ENCODE measurements around the gene ATP2B1.

Gene ATP2B1

DNA sequence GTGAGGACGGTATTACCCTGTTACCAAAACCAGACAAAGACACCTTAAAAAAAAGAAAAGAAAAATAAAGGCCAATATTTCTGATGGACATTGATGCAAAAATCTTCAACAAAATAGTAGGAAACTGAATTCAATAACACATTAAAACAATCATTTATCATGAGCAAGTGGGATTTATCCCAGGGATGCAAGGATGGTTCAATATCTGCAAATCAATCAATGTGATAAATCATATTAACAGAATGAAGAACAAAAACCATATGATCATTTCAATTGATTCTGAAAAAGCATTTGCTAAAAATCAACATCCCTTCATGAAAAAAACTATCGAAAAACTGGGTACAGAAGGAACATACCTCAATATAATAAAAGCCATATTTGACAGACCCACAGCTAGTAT is 32.3 kb upstream of the ATP2B1 start:
- H3K36me3 ChIP-seq (ENCODE audit: control insufficient read depth, insufficient read depth, low read length): no peaks in the 10 kb centered on the region
- H3K4me3 ChIP-seq (ENCODE audit: low read length): no peak overlapping the region
- H3K27me3 ChIP-seq (ENCODE audit: control insufficient read depth, insufficient read depth, low read length): no peaks in the 10 kb centered on the region
- H3K27ac ChIP-seq (ENCODE audit: low read length): no peak overlapping the region
- H3K4me1 ChIP-seq (ENCODE audit: control insufficient read depth, insufficient read depth, low read length): no peaks in the 10 kb centered on the region
- no peak for DNase-seq (ENCODE audit: low read depth, low spot score)
- no CpG with 5 or more reads among the region's 2 CpGs for WGBS (ENCODE audit: insufficient coverage, insufficient read length)
- H3K9me3 ChIP-seq (ENCODE audit: control insufficient read depth, insufficient read depth, low read length): no peaks in the 10 kb centered on the region

DNA sequence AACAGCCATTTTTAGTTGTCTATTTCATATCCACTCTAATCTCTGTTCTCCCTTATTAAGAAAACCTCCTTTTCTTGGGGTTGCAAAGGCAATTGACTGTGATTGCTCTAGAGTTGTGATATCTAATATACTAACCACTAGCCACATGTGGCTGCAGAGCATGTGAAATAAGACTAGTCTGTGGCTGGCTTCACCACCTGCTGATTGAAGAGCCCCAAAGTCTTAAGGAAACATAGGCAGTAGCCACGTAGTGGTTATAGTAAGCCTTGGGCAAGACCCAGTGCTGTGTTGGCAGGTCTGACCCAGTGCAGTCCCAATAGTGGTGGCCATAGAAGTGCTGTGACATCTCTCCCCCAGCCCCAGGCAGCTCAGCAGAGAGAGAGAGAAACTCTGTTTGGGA is 28.4 kb upstream of the ATP2B1 start:
- no peak for DNase-seq (ENCODE audit: low read depth, low spot score)
- H3K27ac ChIP-seq (ENCODE audit: low read length): no peak overlapping the region
- H3K36me3 ChIP-seq (ENCODE audit: control insufficient read depth, insufficient read depth, low read length): no peaks in the 10 kb centered on the region
- no peaks in the 10 kb centered on the region for H3K9me3 ChIP-seq (ENCODE audit: control insufficient read depth, insufficient read depth, low read length)
- no peak overlapping the region for H3K4me3 ChIP-seq (ENCODE audit: low read length)
- no peaks in the 10 kb centered on the region for H3K27me3 ChIP-seq (ENCODE audit: control insufficient read depth, insufficient read depth, low read length)
- whole genome bisulfite sequencing (ENCODE audit: insufficient coverage, insufficient read length): no CpG with 5 or more reads among the region's 1 CpG
- H3K4me1 ChIP-seq (ENCODE audit: control insufficient read depth, insufficient read depth, low read length): no peaks in the 10 kb centered on the region

DNA sequence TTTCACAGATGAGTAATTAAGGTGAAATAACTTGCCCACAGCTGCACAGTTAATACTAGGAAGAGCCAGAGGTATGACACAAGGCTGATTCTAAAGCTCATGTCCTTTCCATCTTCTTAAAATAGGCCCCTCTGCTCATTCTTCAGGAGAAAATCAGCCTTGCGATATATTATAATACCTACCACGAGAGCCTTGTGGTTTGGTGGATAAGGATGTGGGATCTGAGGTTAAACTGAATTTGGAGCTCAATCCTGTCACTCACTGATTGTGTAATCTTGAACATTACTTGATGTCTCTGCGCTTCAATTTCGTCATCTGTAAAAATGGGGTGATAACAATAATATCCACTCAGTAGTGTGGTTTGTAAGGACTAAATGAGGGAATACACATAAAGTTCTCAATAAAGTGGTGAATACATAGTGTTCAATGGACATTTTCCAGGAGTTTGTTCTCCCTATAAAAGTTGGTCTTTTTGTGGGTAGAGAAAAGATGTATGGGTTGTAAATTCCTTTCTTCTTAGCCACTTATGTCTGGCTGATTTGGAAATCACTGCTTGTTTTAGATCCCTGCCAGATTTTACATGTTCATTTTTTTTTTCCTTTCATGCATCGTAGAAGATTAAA is 25.1 kb upstream of the ATP2B1 start:
- no CpG with 5 or more reads among the region's 5 CpGs for WGBS (ENCODE audit: insufficient coverage, insufficient read length)
- no peaks in the 10 kb centered on the region for H3K4me1 ChIP-seq (ENCODE audit: control insufficient read depth, insufficient read depth, low read length)
- H3K4me3 ChIP-seq (ENCODE audit: low read length): no peak overlapping the region
- no peak for DNase-seq (ENCODE audit: low read depth, low spot score)
- no peaks in the 10 kb centered on the region for H3K36me3 ChIP-seq (ENCODE audit: control insufficient read depth, insufficient read depth, low read length)
- H3K9me3 ChIP-seq (ENCODE audit: control insufficient read depth, insufficient read depth, low read length): no peaks in the 10 kb centered on the region
- no peaks in the 10 kb centered on the region for H3K27me3 ChIP-seq (ENCODE audit: control insufficient read depth, insufficient read depth, low read length)
- no peak overlapping the region for H3K27ac ChIP-seq (ENCODE audit: low read length)

DNA sequence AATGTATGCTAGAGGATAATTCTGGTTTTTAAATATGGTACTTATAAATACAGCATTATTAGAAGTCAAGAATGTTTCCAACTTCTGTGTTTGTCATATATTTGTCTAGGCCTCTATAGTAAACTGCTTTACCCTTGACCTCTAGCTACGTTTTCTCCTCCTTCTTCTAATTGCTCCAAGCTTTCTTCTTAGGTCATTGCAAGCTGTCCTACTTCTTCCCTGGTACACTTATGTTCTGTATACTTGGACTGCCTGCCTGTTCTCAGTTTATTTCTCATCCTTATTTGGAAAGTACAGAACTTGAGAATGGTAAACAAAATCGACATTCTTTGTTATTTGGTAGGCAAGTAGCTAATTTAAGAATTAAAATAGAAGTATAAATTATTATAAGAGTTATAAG is 23.9 kb upstream of the ATP2B1 start:
- no peak overlapping the region for H3K27ac ChIP-seq (ENCODE audit: low read length)
- WGBS (ENCODE audit: insufficient coverage, insufficient read length): 100% methylated on average over 1 of the region's 2 CpGs

DNA sequence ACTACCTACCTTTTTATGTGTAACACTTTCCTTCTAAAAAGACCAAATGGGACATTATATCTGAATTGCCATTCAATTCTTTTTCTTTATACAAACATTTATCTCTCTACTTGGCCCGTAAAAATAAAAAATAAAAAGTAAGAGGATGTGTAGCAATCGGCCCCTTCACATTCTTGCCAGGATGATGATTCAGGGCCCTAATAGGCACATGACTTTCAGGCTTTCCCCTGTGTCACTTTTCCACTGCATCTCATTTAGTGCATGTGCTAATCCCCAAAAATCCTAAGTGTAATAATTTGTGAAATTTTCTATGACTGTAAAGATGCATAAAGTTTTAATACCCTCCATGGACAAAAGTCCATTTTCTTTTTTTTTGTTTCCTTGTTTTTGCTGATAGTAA is 23.0 kb upstream of the ATP2B1 start:
- Histone ChIP-seq H3K27ac (ENCODE audit: low read length) (no peak overlapping the region), H3K27me3 (ENCODE audit: control insufficient read depth, insufficient read depth, low read length) (no peaks in the 10 kb centered on the region), H3K4me1 (ENCODE audit: control insufficient read depth, insufficient read depth, low read length) (no peaks in the 10 kb centered on the region), H3K36me3 (ENCODE audit: control insufficient read depth, insufficient read depth, low read length) (no peaks in the 10 kb centered on the region), H3K9me3 (ENCODE audit: control insufficient read depth, insufficient read depth, low read length) (no peaks in the 10 kb centered on the region), H3K4me3 (ENCODE audit: low read length) (no peak overlapping the region)
- DNase-seq (ENCODE audit: low read depth, low spot score): no peak
- no CpG with 5 or more reads among the region's 2 CpGs for WGBS (ENCODE audit: insufficient coverage, insufficient read length)

More for the DNA sequence above, 23.9 kb upstream of the ATP2B1 start:
- no peaks in the 10 kb centered on the region for H3K27me3 ChIP-seq (ENCODE audit: control insufficient read depth, insufficient read depth, low read length)
- DNase-seq (ENCODE audit: low read depth, low spot score): no peak
- H3K4me1 ChIP-seq (ENCODE audit: control insufficient read depth, insufficient read depth, low read length): no peaks in the 10 kb centered on the region
- H3K9me3 ChIP-seq (ENCODE audit: control insufficient read depth, insufficient read depth, low read length): no peaks in the 10 kb centered on the region
- no peak overlapping the region for H3K4me3 ChIP-seq (ENCODE audit: low read length)
- no peaks in the 10 kb centered on the region for H3K36me3 ChIP-seq (ENCODE audit: control insufficient read depth, insufficient read depth, low read length)

DNA sequence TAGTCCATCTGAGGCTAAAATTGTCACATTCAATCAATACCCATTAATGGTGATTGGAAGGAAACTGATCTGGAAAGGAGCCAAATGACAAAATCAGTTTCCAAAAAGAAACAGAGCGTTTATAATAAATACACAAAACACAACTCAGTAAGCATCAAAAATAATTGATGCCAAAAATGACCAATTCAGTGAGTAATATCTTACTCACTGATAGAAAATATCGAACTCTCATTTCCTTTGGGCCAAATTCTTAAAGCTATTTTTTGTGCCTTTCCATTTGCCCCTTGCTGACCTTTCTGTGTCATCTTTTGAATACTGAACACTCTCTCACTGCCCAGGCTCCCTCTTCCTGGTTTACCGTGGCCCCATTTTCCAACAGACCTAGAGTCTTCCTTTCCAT is 22.5 kb upstream of the ATP2B1 start:
- no peak for DNase-seq (ENCODE audit: low read depth, low spot score)
- Histone ChIP-seq H3K36me3 (ENCODE audit: control insufficient read depth, insufficient read depth, low read length) (no peaks in the 10 kb centered on the region), H3K27ac (ENCODE audit: low read length) (no peak overlapping the region), H3K4me3 (ENCODE audit: low read length) (no peak overlapping the region), H3K9me3 (ENCODE audit: control insufficient read depth, insufficient read depth, low read length) (no peaks in the 10 kb centered on the region), H3K27me3 (ENCODE audit: control insufficient read depth, insufficient read depth, low read length) (no peaks in the 10 kb centered on the region), H3K4me1 (ENCODE audit: control insufficient read depth, insufficient read depth, low read length) (no peaks in the 10 kb centered on the region)
- WGBS (ENCODE audit: insufficient coverage, insufficient read length): no CpG with 5 or more reads among the region's 3 CpGs

DNA sequence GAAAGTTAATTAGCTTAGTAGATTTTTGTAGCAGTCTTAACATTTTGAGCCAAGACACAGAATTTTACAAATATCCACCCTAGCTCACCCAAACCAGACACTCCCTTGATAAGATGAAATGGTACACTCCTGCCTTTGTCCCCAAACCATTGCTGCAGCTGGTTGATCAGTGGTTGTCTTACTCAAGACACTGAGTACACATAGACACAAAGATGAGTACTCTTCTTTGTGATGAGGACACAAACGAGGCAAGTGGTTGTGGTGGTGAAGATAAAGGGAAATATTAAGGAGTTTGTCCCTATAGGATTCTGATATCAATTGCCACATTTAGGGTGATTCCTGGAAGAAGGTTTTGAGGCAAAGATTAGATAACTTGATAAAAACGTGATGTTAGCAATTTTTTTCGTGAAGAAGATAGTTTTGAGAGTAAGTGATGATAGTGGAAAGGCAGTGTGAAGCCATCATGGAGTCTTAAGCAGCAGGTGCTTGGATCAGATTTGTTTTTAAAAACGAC is 21.4 kb upstream of the ATP2B1 start:
- Histone ChIP-seq H3K27me3 (ENCODE audit: control insufficient read depth, insufficient read depth, low read length) (no peaks in the 10 kb centered on the region), H3K9me3 (ENCODE audit: control insufficient read depth, insufficient read depth, low read length) (no peaks in the 10 kb centered on the region), H3K4me1 (ENCODE audit: control insufficient read depth, insufficient read depth, low read length) (no peaks in the 10 kb centered on the region), H3K27ac (ENCODE audit: low read length) (no peak overlapping the region), H3K4me3 (ENCODE audit: low read length) (no peak overlapping the region), H3K36me3 (ENCODE audit: control insufficient read depth, insufficient read depth, low read length) (no peaks in the 10 kb centered on the region)
- WGBS (ENCODE audit: insufficient coverage, insufficient read length): 100% methylated on average over 2 of the region's 4 CpGs
- no peak for DNase-seq (ENCODE audit: low read depth, low spot score)

DNA sequence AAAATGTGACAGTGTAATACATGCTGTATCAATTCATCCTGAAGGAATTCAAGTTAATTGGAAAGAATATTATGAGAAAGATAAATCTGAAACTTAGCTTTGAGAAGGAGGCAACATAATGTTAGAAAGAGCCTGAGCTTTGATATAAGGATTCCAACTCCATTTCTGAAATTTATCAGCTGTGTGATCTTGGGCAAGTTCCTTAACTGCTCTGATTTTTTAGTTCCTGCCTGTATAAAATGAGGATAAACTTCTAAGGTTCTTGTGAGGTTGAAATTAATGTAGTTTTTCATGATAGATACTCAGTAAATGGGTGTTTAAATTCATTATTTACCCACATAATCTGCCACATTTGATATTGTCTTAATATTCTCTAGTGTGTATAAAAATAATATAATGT is 14.6 kb upstream of the ATP2B1 start:
- DNase-seq (ENCODE audit: low read depth, low spot score): no peak
- no peak overlapping the region for H3K4me3 ChIP-seq (ENCODE audit: low read length)
- H3K36me3 ChIP-seq (ENCODE audit: control insufficient read depth, insufficient read depth, low read length): no peaks in the 10 kb centered on the region
- H3K9me3 ChIP-seq (ENCODE audit: control insufficient read depth, insufficient read depth, low read length): no peaks in the 10 kb centered on the region
- H3K27me3 ChIP-seq (ENCODE audit: control insufficient read depth, insufficient read depth, low read length): no peaks in the 10 kb centered on the region
- H3K27ac ChIP-seq (ENCODE audit: low read length): no peak overlapping the region
- H3K4me1 ChIP-seq (ENCODE audit: control insufficient read depth, insufficient read depth, low read length): no peaks in the 10 kb centered on the region

DNA sequence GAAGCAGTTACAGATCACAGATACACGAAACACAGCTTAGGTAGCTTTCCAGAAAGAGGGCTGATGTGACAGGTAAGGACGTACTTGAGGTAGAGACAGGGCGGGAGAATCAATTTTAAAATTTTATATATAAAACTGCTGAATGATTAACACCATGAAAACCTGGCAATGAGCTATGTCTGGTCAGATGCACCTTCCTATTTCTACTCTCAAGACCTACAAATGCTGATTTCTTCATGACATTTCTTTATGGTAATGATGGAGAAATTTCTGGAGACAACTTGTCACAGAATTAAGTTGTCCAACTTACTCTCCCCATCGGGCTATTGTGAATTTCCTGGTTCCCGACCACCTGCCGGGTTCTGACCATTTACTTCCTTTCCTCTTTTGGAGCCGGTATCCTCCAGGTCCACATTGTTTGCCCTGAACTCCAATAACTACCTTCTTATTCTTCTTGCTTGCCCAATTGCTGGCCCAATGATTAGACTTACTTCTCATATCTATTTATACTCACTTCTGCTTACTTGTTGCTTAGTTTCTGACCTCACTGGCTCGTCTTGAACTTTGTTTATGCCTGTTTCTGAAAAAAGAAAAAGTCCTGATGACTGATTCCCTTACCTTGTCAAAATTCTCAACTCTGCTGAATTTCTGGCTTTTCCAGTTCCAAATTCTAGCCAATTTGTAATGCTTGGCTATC is 12.8 kb upstream of the ATP2B1 start:
- Histone ChIP-seq H3K9me3 (ENCODE audit: control insufficient read depth, insufficient read depth, low read length) (no peaks in the 10 kb centered on the region), H3K36me3 (ENCODE audit: control insufficient read depth, insufficient read depth, low read length) (no peaks in the 10 kb centered on the region), H3K27me3 (ENCODE audit: control insufficient read depth, insufficient read depth, low read length) (no peaks in the 10 kb centered on the region), H3K4me1 (ENCODE audit: control insufficient read depth, insufficient read depth, low read length) (no peaks in the 10 kb centered on the region), H3K27ac (ENCODE audit: low read length) (no peak overlapping the region), H3K4me3 (ENCODE audit: low read length) (no peak overlapping the region)
- no CpG with 5 or more reads among the region's 8 CpGs for WGBS (ENCODE audit: insufficient coverage, insufficient read length)
- DNase-seq (ENCODE audit: low read depth, low spot score): no peak

DNA sequence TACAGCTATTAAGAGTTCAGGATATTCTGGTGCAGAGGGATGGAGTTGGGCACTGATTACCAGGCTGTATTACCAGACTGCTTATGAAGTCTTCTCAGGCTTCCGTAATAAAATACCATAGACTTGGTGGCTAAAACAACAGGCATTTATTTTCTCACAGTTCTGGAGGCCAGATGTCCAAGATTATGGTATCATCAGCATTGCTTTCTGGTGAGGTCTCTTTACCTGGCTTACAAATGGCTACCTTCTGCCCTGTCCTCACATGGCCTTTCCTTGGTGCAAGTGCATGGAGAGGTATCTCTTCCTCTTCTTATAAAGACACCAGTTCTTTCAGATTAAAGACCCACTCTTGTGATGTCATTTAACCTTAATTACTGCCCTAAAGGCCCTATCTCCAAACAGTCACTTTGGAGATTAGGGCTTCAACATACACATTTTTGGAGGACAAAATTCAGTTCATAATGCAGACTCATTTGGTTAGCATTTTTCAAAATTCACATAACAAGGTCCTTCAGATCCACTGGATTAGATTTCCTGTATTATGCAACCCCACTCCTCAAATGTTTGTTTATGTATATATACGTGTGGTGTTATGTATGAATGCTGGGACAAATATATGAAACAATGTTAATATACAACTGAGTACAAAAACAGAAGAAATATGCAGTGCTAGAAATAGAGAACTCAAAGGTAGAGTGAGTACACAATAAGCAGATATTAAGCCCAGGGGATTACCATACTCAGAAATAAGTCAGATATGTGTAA is 9.3 kb upstream of the ATP2B1 start:
- no peak for DNase-seq (ENCODE audit: low read depth, low spot score)
- no peaks in the 10 kb centered on the region for H3K27me3 ChIP-seq (ENCODE audit: control insufficient read depth, insufficient read depth, low read length)
- H3K27ac ChIP-seq (ENCODE audit: low read length): no peak overlapping the region
- no CpG with 5 or more reads among the region's 2 CpGs for WGBS (ENCODE audit: insufficient coverage, insufficient read length)
- no peaks in the 10 kb centered on the region for H3K36me3 ChIP-seq (ENCODE audit: control insufficient read depth, insufficient read depth, low read length)
- no peak overlapping the region for H3K4me3 ChIP-seq (ENCODE audit: low read length)
- H3K4me1 ChIP-seq (ENCODE audit: control insufficient read depth, insufficient read depth, low read length): no peaks in the 10 kb centered on the region
- H3K9me3 ChIP-seq (ENCODE audit: control insufficient read depth, insufficient read depth, low read length): no peaks in the 10 kb centered on the region

Measured in iPS DF 6.9 (cell line).